Mesendoderm (in vitro differentiated cells): ENCODE measurements around the gene CCDC18.
"Not testable (repeated sequence)": the region's sequence is repeated elsewhere in the genome, so short reads cannot be mapped to it uniquely, and the experiment has no call there.

Experiments used
- DNase-seq: peaks from one replicate; pipeline ENCODE4 v3.0.0; 2013
- H2AK5ac ChIP-seq: 2 replicates; pipeline ENCODE4 v1.6.1; 2013; ENCODE audit warnings: low read length, inconsistent platforms
- H2BK120ac ChIP-seq: 2 replicates; pipeline ENCODE4 v1.6.1; 2013; ENCODE audit warnings: low read depth, mild to moderate bottlenecking, low read length, moderate library complexity, mixed read lengths
- H2BK15ac ChIP-seq: replicated peaks from 2 replicates; pipeline ENCODE4 v1.6.1; 2013; ENCODE audit warnings: low read depth, mild to moderate bottlenecking, moderate library complexity
- H2BK5ac ChIP-seq: 2 replicates; pipeline ENCODE4 v1.6.1; 2013; ENCODE audit warnings: low read length, inconsistent platforms
- H3K18ac ChIP-seq: 2 replicates; pipeline ENCODE4 v1.6.1; 2013; ENCODE audit warnings: mild to moderate bottlenecking, low read length, mixed read lengths
- H3K23ac ChIP-seq: one replicate; pipeline ENCODE4 v1.6.1; 2013; ENCODE audit warnings: low read length
- H3K27ac ChIP-seq: 2 replicates; pipeline ENCODE4 v1.5.1; 2013; ENCODE audit warnings: low read depth, mild to moderate bottlenecking, inconsistent platforms, low read length, moderate library complexity
- H3K27me3 ChIP-seq: 2 replicates; pipeline ENCODE4 v1.6.1; 2013; ENCODE audit warnings: low read length, control low read depth, mild to moderate bottlenecking, inconsistent platforms; ENCODE audit not compliant: insufficient read depth, poor library complexity
- H3K36me3 ChIP-seq: 2 replicates; pipeline ENCODE4 v1.6.1; 2013; ENCODE audit warnings: low read length, inconsistent platforms; ENCODE audit not compliant: control insufficient read depth, insufficient read depth
- H3K4ac ChIP-seq: one replicate; pipeline ENCODE4 v1.6.1; 2013; ENCODE audit warnings: low read depth, mild to moderate bottlenecking, low read length, moderate library complexity
- H3K4me1 ChIP-seq: 2 replicates; pipeline ENCODE4 v1.6.1; 2013; ENCODE audit warnings: low read depth, low read length, inconsistent platforms; ENCODE audit not compliant: control insufficient read depth
- H3K4me2 ChIP-seq: 2 replicates; pipeline ENCODE4 v1.6.1; 2013; ENCODE audit warnings: low read length
- H3K4me3 ChIP-seq: 2 replicates; pipeline ENCODE4 v1.5.1; 2013; ENCODE audit warnings: mild to moderate bottlenecking, low read length
- H3K56ac ChIP-seq: one replicate; pipeline ENCODE4 v1.6.1; 2013; ENCODE audit warnings: low read length
- H3K79me1 ChIP-seq: 2 replicates; pipeline ENCODE4 v1.6.1; 2013; ENCODE audit warnings: low read length, inconsistent platforms
- H3K79me2 ChIP-seq: 2 replicates; pipeline ENCODE4 v1.6.1; 2013; ENCODE audit warnings: mild to moderate bottlenecking, low read length; ENCODE audit not compliant: control insufficient read depth, insufficient read depth
- H3K9ac ChIP-seq: 2 replicates; pipeline ENCODE4 v1.6.1; 2013; ENCODE audit warnings: low read length, inconsistent platforms
- H4K5ac ChIP-seq: one replicate; pipeline ENCODE4 v1.6.1; 2013; ENCODE audit warnings: low read length
- H4K8ac ChIP-seq: one replicate; pipeline ENCODE4 v1.6.1; 2013; ENCODE audit warnings: low read depth, mild to moderate bottlenecking, control low read depth, low read length, moderate library complexity
- WGBS: extraction: QIAGEN DNeasy Blood & Tissue Kit; methylation state at CpG from one replicate; pipeline ENCODE4 v1.1.7; 2013; ENCODE audit warnings: low lambda C conversion rate, missing lambda C conversion rate; ENCODE audit not compliant: insufficient coverage; ENCODE audit errors: extremely low coverage; 5-methylcytosine and 5-hydroxymethylcytosine counted together

The CCDC18 gene

GRCh38 chr1:93255222-93256079 is 74.9 kb downstream of the CCDC18 start:
- Histone ChIP-seq H3K79me2 (no peaks in the 10 kb centered on the region), H3K4me2 (no peak overlapping the region), H3K36me3 (no peaks in the 10 kb centered on the region), H2AK5ac (no peak overlapping the region), H2BK15ac (no peak overlapping the region), H4K5ac (no peak overlapping the region), H4K8ac (no peak overlapping the region), H3K9ac (no peak overlapping the region), H3K4ac (no peak overlapping the region), H3K27ac (no peak overlapping the region), H3K18ac (no peak overlapping the region), H2BK120ac (no peak overlapping the region), H2BK5ac (no peak overlapping the region), H3K4me3 (no peak overlapping the region), H3K79me1 (no peaks in the 10 kb centered on the region), H3K56ac (no peak overlapping the region), H3K4me1 (no peaks in the 10 kb centered on the region), H3K23ac (no peak overlapping the region), H3K27me3 (no peaks in the 10 kb centered on the region)
- WGBS = no CpG with 5 or more reads among the region's 8 CpGs
- DNase-seq = no peak

- H3K27ac ChIP-seq = no peak overlapping the region
- no peak overlapping the region for H3K4ac ChIP-seq
- no peak overlapping the region for H2BK15ac ChIP-seq
- H3K23ac ChIP-seq = no peak overlapping the region
- no peak overlapping the region for H3K9ac ChIP-seq
- H3K36me3 ChIP-seq = peaks cover 1% of the 10 kb centered on the region
- no peak overlapping the region for H3K56ac ChIP-seq
- H4K8ac ChIP-seq = no peak overlapping the region
- no peak for DNase-seq
- no peaks in the 10 kb centered on the region for H3K4me1 ChIP-seq
- H3K4me3 ChIP-seq = no peak overlapping the region
- H2AK5ac ChIP-seq = no peak overlapping the region
- H3K79me1 ChIP-seq = no peaks in the 10 kb centered on the region
- WGBS = no CpG with 5 or more reads among the region's 2 CpGs
- H3K79me2 ChIP-seq = no peaks in the 10 kb centered on the region
- H3K18ac ChIP-seq = no peak overlapping the region
- no peak overlapping the region for H2BK120ac ChIP-seq
- H4K5ac ChIP-seq = no peak overlapping the region
- no peaks in the 10 kb centered on the region for H3K27me3 ChIP-seq
- no peak overlapping the region for H3K4me2 ChIP-seq
- no peak overlapping the region for H2BK5ac ChIP-seq
Observed at GRCh38 chr1:93256433-93256832, 75.9 kb downstream of the CCDC18 start.

DNA sequence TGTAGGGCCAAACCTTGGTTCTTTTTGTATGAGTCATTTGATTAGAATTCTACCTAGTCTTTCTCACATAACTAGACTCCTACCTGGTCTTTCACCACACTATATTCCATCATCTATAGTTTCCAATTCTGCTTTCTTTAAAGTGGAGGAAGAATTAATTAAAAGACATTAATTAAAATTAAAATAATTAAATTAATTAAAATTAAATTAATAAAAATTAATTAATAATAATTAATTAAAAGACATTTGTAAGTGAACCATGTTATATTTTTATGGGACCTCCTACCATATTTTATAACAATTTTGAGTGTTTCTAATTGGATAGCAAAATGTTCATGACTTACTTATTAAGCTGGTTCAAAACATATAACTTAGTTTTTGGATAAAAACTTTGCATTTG is 77.4 kb downstream of the CCDC18 start:
- H2AK5ac ChIP-seq = no peak overlapping the region
- H3K23ac ChIP-seq = no peak overlapping the region
- H3K18ac ChIP-seq = no peak overlapping the region
- H4K8ac ChIP-seq = no peak overlapping the region
- H3K4me1 ChIP-seq = no peaks in the 10 kb centered on the region
- no peaks in the 10 kb centered on the region for H3K79me1 ChIP-seq
- H3K36me3 ChIP-seq = peaks cover 4% of the 10 kb centered on the region
- H3K27ac ChIP-seq = no peak overlapping the region
- H2BK120ac ChIP-seq = no peak overlapping the region
- no peak for DNase-seq
- no peaks in the 10 kb centered on the region for H3K27me3 ChIP-seq
- no peaks in the 10 kb centered on the region for H3K79me2 ChIP-seq
- H3K4ac ChIP-seq = no peak overlapping the region
- no peak overlapping the region for H2BK15ac ChIP-seq
- H3K4me2 ChIP-seq = no peak overlapping the region
- no peak overlapping the region for H3K9ac ChIP-seq
- H4K5ac ChIP-seq = no peak overlapping the region
- H3K56ac ChIP-seq = no peak overlapping the region
- H3K4me3 ChIP-seq = no peak overlapping the region
- H2BK5ac ChIP-seq = no peak overlapping the region

- H3K79me2 ChIP-seq, H3K27ac ChIP-seq, H4K8ac ChIP-seq, H3K4ac ChIP-seq, H3K79me1 ChIP-seq, H3K9ac ChIP-seq, H2BK15ac ChIP-seq, H2BK5ac ChIP-seq, H3K36me3 ChIP-seq, H4K5ac ChIP-seq, DNase-seq, H3K27me3 ChIP-seq, H3K4me1 ChIP-seq, H3K4me2 ChIP-seq, H3K56ac ChIP-seq, H3K4me3 ChIP-seq, H3K18ac ChIP-seq, H2BK120ac ChIP-seq, H3K23ac ChIP-seq, H2AK5ac ChIP-seq: not testable (repeated sequence)
- WGBS = no CpG with 5 or more reads among the region's 3 CpGs
Observed at GRCh38 chr1:93260726-93261125, 80.2 kb downstream of the CCDC18 start.

DNA sequence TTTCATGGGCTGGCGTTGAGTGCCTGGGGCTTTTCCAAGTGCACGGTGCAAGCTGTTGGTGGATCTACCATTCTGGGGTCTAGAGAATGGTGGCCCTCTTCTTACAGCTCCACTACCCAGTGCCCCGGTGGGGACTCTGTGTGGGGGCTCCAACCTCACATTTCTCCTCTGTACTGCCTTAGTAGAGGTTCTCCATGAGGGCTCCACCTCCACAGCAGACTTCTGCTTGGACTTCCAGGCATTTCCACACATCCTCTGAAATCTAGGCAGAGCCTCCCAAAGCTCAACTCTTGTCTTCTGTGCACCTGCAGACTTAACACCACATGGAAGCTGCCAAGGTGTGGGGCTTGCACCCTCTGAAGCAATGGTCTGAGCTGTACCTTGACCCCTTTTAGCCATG is 82.1 kb downstream of the CCDC18 start:
- peak; percentile 41 for DNase-seq
- Histone ChIP-seq H3K4me3 (no peak overlapping the region), H3K36me3 (peaks cover 5% of the 10 kb centered on the region), H3K4me2 (no peak overlapping the region), H3K56ac (no peak overlapping the region), H3K9ac (no peak overlapping the region), H3K18ac (no peak overlapping the region), H3K79me1 (no peaks in the 10 kb centered on the region), H3K4ac (no peak overlapping the region), H3K79me2 (no peaks in the 10 kb centered on the region), H4K5ac (no peak overlapping the region), H3K27me3 (no peaks in the 10 kb centered on the region), H2BK5ac (no peak overlapping the region), H3K4me1 (no peaks in the 10 kb centered on the region), H2BK120ac (no peak overlapping the region), H2AK5ac (no peak overlapping the region), H4K8ac (no peak overlapping the region), H2BK15ac (no peak overlapping the region), H3K27ac (no peak overlapping the region), H3K23ac (no peak overlapping the region)
- no CpG with 5 or more reads among the region's 3 CpGs for WGBS

DNA sequence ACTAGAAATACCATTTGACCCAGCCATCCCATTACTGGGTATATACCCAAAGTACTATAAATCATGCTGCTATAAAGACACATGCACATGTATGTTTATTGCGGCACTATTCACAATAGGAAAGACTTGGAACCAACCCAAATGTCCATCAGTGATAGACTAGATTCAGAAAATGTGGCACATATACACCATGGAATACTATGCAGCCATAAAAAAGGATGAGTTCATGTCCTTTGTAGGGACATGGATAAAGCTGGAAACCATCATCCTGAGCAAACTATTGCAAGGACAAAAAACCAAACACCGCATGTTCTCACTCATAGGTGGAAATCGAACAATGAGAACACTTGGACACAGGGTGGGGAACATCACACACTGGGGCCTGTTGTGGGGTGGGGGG is 88.4 kb downstream of the CCDC18 start:
- not testable (repeated sequence) for H3K79me1 ChIP-seq, H4K8ac ChIP-seq, H3K4me2 ChIP-seq, H3K23ac ChIP-seq, H2BK15ac ChIP-seq, H3K4me1 ChIP-seq, H3K56ac ChIP-seq, H2BK120ac ChIP-seq, H3K18ac ChIP-seq, H3K79me2 ChIP-seq, H3K27ac ChIP-seq, H3K4ac ChIP-seq, H3K27me3 ChIP-seq, H4K5ac ChIP-seq, H3K36me3 ChIP-seq, H2AK5ac ChIP-seq, DNase-seq, H2BK5ac ChIP-seq, H3K4me3 ChIP-seq, H3K9ac ChIP-seq
- WGBS = no CpG with 5 or more reads among the region's 3 CpGs
